GM21717 (cell line): ENCODE measurements around the gene PRRG3.

Experiments
- ATAC-seq: cut with Tn5 transposase; IDR thresholded peaks from one replicate; pipeline ENCODE4 v1.9.1; 2021; ENCODE audit warnings: mild to moderate bottlenecking, moderate library complexity; ENCODE audit not compliant: unreplicated experiment

Gene PRRG3

GRCh38 chrX:151704041-151704663 is 8.9 kb downstream of the PRRG3 start:
- ATAC-seq, result no peak

DNA sequence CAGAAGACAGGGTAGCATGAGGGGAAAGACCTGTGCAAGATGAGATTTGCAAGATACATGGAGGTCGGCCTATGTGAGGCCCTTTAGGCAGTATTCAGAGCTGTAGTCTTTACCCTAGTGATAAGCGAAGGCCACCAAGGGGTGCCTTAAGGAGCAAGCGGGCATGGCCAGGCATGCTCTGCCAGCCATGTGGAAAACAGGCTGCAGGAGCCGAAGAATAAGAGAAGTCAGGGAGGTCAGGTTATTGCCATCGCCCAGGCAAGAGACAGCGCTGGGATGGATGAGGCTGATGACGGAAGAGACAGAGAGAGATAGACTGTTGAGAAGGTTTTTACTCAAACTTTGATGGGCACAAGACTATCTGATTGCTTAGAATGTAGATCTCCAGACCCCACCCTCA is 13.6 kb downstream of the PRRG3 start:
- no peak for ATAC-seq

- no peak for ATAC-seq
Observed at GRCh38 chrX:151710457-151710856, 15.2 kb downstream of the PRRG3 start.

DNA sequence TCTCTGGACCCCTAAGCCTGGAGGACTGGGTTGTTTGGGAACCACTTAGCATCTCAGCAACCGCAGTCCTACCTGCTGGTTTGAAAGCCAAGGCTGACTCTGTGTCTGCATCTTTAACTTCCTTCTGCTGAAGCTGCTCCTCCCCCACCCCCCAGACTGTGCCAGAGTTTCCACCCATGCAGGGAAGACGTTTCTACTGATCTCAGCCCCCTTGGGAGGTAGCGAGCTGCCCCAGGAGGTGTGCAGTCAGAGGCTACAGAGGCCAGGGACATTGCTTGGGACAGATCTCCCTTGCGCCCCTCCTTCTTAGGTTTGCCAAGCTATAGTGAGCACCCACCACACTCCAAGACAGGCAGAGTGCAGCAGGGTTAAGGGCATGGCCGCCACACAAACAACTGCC is 15.9 kb downstream of the PRRG3 start:
- no peak for ATAC-seq

DNA sequence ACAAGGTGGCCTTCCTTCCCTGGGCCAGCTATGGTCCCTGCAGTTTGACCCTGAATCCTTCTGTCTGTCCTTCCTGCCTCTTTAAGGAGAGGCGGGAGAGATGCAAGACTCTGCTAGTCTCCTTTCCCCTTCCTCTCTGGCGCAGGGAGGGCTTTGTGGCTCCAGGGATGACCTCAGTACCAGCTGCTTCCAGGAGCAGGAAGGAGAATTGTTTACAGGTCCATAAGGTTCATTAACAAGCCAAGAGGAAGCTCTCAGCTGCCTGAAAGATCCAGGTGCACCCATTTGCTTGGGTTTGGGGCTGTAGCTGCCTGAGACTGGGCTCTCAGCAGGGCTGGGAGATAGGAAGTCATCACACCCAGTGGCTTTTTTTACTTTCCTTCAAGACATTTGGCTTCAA is 16.5 kb downstream of the PRRG3 start:
- no peak for ATAC-seq

GRCh38 chrX:151712253-151712652 is 17.0 kb downstream of the PRRG3 start:
- no peak for ATAC-seq

GRCh38 chrX:151713849-151714248 is 18.6 kb downstream of the PRRG3 start:
- ATAC-seq, result no peak

GRCh38 chrX:151714362-151714761 is 19.1 kb downstream of the PRRG3 start:
- ATAC-seq, result no peak

GRCh38 chrX:151715752-151716151 is 20.5 kb downstream of the PRRG3 start, which contains the start of gene FATE1:
FATE1 (plus strand) TSS chrX:151716035; CDS start chrX:151716120, 85 bp downstream.
- no peak for ATAC-seq

DNA sequence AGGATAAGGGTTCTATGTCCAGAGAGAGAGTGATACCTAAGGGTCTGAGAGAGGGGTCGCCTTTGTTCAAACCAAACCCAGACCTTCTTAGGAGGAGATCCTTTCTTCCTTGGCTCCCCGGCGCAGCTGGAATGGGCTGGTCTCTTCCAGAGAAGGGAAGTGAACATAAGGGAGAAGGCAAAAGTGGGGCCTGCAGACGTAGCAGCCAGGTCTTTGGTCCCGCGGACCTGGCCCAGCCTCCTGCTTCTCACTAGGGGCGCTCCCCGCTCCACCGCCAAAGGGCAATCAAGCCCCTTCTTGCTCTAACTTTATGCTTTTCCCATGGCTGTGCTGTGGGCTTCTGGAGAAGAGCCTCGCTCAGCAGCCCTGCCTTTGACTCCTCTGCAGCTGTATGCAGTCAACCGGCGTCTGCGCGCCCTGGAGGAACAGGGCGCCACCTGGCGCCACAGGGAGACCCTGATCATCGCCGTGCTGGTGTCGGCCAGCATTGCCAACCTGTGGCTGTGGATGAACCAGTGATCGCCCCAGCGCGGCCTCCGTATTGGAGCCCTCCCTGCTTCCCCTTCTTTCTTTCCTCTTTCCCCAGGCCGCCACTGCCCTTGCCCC is 27.1 kb downstream of the PRRG3 start:
- ATAC-seq, result no peak

DNA sequence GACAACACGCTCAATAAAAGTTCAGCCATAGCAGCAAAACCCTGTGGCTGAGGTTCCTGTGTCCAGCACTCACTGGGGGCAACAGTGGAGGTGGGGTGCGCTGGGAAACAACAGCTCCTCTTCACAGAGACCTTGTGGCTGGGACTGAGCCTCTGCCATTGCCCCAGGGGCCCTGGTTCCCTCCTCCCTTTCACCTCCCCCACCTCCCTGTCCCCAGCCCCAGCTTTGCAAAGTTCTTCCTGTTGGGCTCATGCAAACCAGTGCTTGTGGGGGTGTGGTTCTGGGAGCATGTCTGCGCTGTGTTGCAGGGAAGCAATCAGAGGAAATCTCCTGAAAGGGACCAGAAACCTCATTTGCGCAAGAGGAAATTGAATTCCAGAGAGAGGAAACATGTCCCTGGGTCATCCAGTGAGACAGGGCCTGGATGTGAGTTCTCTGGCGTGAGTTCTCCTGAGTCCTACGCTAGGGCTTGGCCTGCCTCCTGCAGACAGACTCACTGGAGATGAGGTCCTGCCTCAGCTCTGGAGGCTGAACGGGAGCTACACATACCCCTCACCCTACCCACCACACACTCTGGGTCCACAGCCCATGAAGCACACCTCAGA is 28.0 kb downstream of the PRRG3 start:
- ATAC-seq, result no peak

- no peak for ATAC-seq
Observed at GRCh38 chrX:151724563-151725337, 29.5 kb downstream of the PRRG3 start.

DNA sequence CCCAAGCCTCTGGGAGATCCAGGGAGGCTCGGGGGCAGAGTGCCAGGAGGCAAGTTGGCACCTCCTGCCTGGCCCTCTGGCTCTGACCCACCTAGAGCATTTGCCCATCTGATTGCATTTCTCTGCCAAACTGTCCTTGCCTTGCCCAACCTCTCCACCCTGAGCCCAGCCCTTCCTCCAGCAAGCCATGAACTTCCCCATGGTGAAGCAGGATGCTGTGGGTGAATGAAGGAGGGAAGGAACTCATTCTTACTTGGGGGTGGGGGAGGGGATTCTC is 30.0 kb downstream of the PRRG3 start:
- ATAC-seq, result no peak

DNA sequence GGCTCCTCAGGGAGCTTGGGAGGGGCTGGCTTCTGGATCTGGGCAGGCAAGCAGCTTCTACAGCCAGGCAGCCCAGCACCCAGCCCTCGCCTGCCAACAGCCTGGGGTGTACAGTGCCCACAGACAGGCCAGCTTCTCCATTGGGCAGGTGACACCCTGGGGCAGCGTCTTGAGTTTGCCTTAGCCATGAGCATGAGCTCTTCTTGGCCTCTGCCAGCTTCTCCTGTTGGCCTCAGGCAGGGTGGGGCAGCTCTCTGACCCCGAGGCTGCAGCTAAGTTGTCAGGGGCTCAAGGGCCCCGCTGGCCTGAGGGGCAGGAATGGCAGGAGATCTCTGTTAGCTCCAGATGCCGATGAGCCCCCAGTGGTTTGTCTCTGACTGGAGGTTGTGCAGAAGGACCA is 31.5 kb downstream of the PRRG3 start:
- no peak for ATAC-seq

GRCh38 chrX:151727346-151727745 is 32.1 kb downstream of the PRRG3 start:
- ATAC-seq, result no peak

DNA sequence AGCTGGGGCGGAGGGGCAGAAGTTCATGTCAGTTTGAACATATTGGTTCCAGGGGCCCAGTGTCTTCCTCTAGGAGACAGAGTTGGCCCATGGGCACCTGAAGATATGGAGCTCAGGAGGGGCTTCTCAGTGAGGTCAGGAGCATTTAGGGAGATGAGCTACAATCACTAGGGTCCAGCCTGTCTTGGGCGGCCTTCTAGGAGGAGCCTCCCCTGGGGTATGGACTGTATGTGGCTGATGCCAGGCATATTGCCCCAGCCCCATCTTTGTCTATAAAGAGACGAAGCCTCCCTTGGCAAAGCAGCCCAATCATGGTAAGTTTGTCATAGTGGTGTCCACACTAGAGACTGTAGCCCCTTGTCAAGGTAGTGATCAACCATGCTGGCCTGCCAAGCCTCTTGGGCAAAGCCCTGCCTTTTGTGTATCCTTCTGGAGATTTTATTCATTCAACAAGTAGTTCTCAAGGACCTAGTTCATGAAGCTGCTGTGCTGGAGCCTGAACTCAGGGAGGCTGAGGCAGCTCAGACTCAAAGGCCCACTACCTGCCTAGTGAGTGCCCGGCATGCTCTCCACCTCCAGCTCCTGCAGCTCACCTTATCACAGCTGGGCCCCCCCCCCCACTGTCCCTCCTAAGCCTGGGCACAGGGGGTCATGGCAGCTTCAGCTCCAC is 33.9 kb downstream of the PRRG3 start:
- no peak for ATAC-seq

GRCh38 chrX:151734446-151734845 is 39.2 kb downstream of the PRRG3 start, which contains the start of gene CNGA2:
CNGA2 (plus strand) TSS chrX:151734746; CDS start chrX:151738484, 3,738 bp downstream.
- ATAC-seq, result no peak

- ATAC-seq, result no peak
Observed at GRCh38 chrX:151735219-151735618, 40.0 kb downstream of the PRRG3 start.

GRCh38 chrX:151736685-151737084 is 41.4 kb downstream of the PRRG3 start:
- ATAC-seq, result no peak

DNA sequence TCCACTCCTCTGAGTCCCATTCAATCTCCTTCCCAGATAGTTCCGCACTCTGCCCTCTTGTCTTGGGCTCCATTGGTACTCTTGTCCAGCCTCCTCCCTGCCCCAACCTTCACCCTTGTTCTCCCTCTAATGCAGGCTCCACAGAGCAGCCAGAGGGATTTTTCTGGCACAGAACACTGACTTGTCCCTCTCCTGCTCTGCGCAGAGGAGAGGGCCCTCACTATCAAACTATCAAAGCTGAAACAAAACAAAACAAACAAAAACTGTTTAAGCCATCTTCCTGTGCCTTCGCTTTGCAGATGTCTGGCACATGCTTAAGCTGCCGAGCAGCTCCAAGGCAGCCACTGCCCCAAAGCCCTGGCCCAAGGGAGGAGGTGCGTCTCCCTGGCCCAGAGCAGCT is 42.2 kb downstream of the PRRG3 start:
- ATAC-seq, result no peak

DNA sequence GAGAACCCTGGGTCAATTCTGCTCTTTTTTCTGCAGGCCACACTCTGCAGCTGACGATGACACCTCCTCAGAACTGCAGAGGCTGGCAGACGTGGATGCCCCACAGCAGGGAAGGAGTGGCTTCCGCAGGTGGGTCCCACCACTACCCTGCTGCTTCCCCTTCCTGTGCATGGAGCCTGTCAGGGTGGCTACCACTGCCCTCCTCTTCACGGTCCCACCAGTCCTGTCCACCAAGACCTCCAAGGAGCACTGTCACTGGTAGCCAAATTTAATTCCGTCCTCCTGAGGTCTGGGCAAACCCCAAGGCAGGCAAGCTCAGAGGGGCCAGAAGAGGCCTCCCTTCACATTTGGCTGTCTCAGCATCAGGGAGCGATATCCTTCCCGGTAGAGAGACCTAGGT is 43.5 kb downstream of the PRRG3 start:
- no peak for ATAC-seq
